Esophagus muscularis mucosa (tissue), 4 donors: ENCODE data around the gene PRKCE. TPM values are rescaled to one million over a fixed set of nuclear protein-coding genes. Genes with fewer than 3 reads are reported as not detected.

Experiments
- DNase-seq: peaks from one replicate; pipeline ENCODE4 v3.0.0-alpha.2; 2017; ENCODE audit errors: extremely low spot score
- H3K27ac ChIP-seq, 4 donors: fragments of 200-600 bp; sonication (generic); replicated peaks in 1 of 4; 1 replicate in 3 of 4; 2 replicates in 1 of 4; pipeline ENCODE4 v1.5.1; 2016 to 2019; ENCODE audit warnings: mild to moderate bottlenecking in 1 of 4
- H3K27me3 ChIP-seq, 4 donors: fragments of 200-600 bp; sonication (generic); one replicate each; pipeline versions ENCODE4 v1.5.1 to v1.6.0; 2016 to 2019
- H3K36me3 ChIP-seq, 4 donors: fragments of 200-600 bp; sonication (generic); one replicate each; pipeline ENCODE4 v1.5.1; 2016 to 2019
- H3K4me1 ChIP-seq, 4 donors: fragments of 200-600 bp; sonication (generic); one replicate each; pipeline ENCODE4 v1.5.1; 2016 to 2019
- H3K4me3 ChIP-seq, 4 donors: fragments of 200-600 bp; sonication (generic); 1 replicate in 2 of 4; 2 replicates in 2 of 4; pipeline ENCODE4 v1.5.1; 2016 to 2019; ENCODE audit warnings: mild to moderate bottlenecking in 4 of 4, moderate library complexity in 1 of 4
- H3K9me3 ChIP-seq, 4 donors: fragments of 200-600 bp; sonication (generic); 1 replicate in 3 of 4; 2 replicates in 1 of 4; pipeline ENCODE4 v1.5.1; 2016 to 2019
- EP300 ChIP-seq: sonication (generic); formaldehyde crosslinking; IDR thresholded peaks from one replicate; pipeline ENCODE4 v1.6.1; 2017; ENCODE audit warnings: antibody characterized with exemption
- POLR2A ChIP-seq: fragments of 450-650 bp; IDR thresholded peaks from one replicate; pipeline ENCODE4 v1.6.1; 2017; ENCODE audit warnings: antibody characterized with exemption, moderate library complexity, mild to moderate bottlenecking, low read depth
- POLR2AphosphoS5 ChIP-seq, 2 donors: sonication (generic); formaldehyde crosslinking; IDR thresholded peaks; one replicate each; pipeline ENCODE4 v1.6.1; 2017; ENCODE audit warnings: antibody characterized with exemption in 2 of 2
- WGBS: methylation state at CpG from one replicate; pipeline ENCODE4 v1.1.5; 2018; 5-methylcytosine and 5-hydroxymethylcytosine counted together
- intact Hi-C: fragments of 100-400 bp; cut with DNase I; formaldehyde crosslinking; loops from one replicate; pipeline ENCODE4 v1.15.1; 2023
- total RNA-seq, 4 donors: library from RNA; depleted of rRNA; stranded (reverse); fragments of >200 nt; gene quantifications; one replicate each; pipeline versions ENCODE4 v1.1.0 to v1.2.1, GENCODE V29; 2016
- TF ChIP-seq, protein P1 (sequence below), 3 experiments: fragments of 200-600 bp in 2 of 3; fragments of 450-650 bp in 1 of 3; sonication (generic) in 2 of 3; IDR thresholded peaks; one replicate each; pipeline ENCODE4 v1.5.1; 2017 to 2019; ENCODE audit warnings: antibody characterized with exemption in 3 of 3, mild to moderate bottlenecking in 2 of 3, moderate library complexity in 1 of 3

The PRKCE gene
- total RNA-seq, 4 donors from 2014 or later = 11.6 to 21.1 (median 13.0) TPM

GRCh38 chr2:45871541-45871940, 220.1 kb downstream of the PRKCE start:
- no peak for TF ChIP-seq POLR2A
- TF ChIP-seq, protein P1, sequence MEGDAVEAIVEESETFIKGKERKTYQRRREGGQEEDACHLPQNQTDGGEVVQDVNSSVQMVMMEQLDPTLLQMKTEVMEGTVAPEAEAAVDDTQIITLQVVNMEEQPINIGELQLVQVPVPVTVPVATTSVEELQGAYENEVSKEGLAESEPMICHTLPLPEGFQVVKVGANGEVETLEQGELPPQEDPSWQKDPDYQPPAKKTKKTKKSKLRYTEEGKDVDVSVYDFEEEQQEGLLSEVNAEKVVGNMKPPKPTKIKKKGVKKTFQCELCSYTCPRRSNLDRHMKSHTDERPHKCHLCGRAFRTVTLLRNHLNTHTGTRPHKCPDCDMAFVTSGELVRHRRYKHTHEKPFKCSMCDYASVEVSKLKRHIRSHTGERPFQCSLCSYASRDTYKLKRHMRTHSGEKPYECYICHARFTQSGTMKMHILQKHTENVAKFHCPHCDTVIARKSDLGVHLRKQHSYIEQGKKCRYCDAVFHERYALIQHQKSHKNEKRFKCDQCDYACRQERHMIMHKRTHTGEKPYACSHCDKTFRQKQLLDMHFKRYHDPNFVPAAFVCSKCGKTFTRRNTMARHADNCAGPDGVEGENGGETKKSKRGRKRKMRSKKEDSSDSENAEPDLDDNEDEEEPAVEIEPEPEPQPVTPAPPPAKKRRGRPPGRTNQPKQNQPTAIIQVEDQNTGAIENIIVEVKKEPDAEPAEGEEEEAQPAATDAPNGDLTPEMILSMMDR (IDR thresholded peaks at IDR 0.05) = no peak
- TF ChIP-seq EP300 = no peak
- no peak for TF ChIP-seq POLR2AphosphoS5 (IDR thresholded peaks at IDR 0.05)
- H3K4me1 ChIP-seq = peaks cover 16 to 27% (median 19%) of the 10 kb centered on the region in 4 donors
- H3K9me3 ChIP-seq = peaks cover 0 to 9% (median 5%) of the 10 kb centered on the region in 4 donors
- H3K4me3 ChIP-seq = no peak overlapping the region
- 90% methylated on average over 4 of the region's 4 CpGs for WGBS
- intact Hi-C loops = no loop called here
- H3K27ac ChIP-seq = no peak overlapping the region
- H3K36me3 ChIP-seq = no peaks in the 10 kb centered on the region
- no peaks in the 10 kb centered on the region for H3K27me3 ChIP-seq
- DNase-seq = no peak

GRCh38 chr2:45872211-45872610, 220.7 kb downstream of the PRKCE start:
- H3K4me1 ChIP-seq = peaks cover 16 to 27% (median 19%) of the 10 kb centered on the region in 4 donors
- H3K27me3 ChIP-seq = no peaks in the 10 kb centered on the region
- 91% methylated on average over 5 of the region's 5 CpGs for WGBS
- no peak for TF ChIP-seq POLR2A
- no peak overlapping the region for H3K27ac ChIP-seq
- DNase-seq = no peak
- intact Hi-C loops = no loop called here
- peaks cover 0 to 14% (median 8%) of the 10 kb centered on the region in 4 donors for H3K9me3 ChIP-seq
- H3K36me3 ChIP-seq = no peaks in the 10 kb centered on the region
- H3K4me3 ChIP-seq = no peak overlapping the region

DNA sequence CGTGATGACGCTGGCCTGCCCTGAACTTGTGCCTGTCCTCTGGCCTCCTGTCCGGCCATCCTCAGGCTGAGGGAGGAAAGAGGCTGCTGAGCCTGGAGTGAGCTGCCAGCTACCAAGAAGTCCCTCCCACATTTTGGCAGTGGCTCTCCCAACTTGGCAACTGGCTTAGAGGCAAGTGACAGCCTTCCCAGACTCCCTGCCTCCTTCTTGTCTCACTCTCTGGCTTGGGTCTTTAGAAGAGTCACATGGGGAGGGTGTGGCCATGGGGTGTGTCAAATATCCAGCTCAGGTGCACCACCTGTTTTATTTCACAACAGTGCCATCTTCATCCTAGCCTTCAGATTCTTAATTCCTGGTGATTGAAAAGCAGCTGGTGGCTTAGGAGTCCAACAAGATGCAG, 222.9 kb downstream of the PRKCE start:
- DNase-seq = no peak
- TF ChIP-seq POLR2AphosphoS5 (IDR thresholded peaks at IDR 0.05) (peak in 1 of 2 donors; percentile 50), POLR2A (no peak), EP300 (no peak)
- TF ChIP-seq, protein P1 (IDR thresholded peaks at IDR 0.05) = no peak
- Histone ChIP-seq H3K36me3 (peaks cover 0 to 4% (median 0%) of the 10 kb centered on the region in 4 donors), H3K9me3 (peaks cover 0 to 14% (median 8%) of the 10 kb centered on the region in 4 donors), H3K27ac (peak overlapping the region; percentile 3 to 27 (median 12)), H3K4me1 (peaks cover 16 to 27% (median 19%) of the 10 kb centered on the region in 4 donors), H3K27me3 (no peaks in the 10 kb centered on the region), H3K4me3 (no peak overlapping the region)
- intact Hi-C loops = no loop called here
- WGBS = 54% methylated on average over 3 of the region's 3 CpGs

- Histone ChIP-seq H3K27me3 (no peaks in the 10 kb centered on the region), H3K36me3 (peaks cover 0 to 4% (median 0%) of the 10 kb centered on the region in 4 donors), H3K4me3 (no peak overlapping the region), H3K9me3 (peaks cover 0 to 14% (median 8%) of the 10 kb centered on the region in 4 donors), H3K27ac (no peak overlapping the region), H3K4me1 (peaks cover 15 to 30% (median 19%) of the 10 kb centered on the region in 4 donors)
- TF ChIP-seq EP300 (no peak), POLR2AphosphoS5 (IDR thresholded peaks at IDR 0.05) (no peak), POLR2A (no peak)
- TF ChIP-seq, protein P1 (IDR thresholded peaks at IDR 0.05) = no peak
- 98% methylated on average over 2 of the region's 2 CpGs for WGBS
- intact Hi-C loops = no loop called here
- DNase-seq = no peak
These were observed 225.1 kb downstream of the PRKCE start for GRCh38 chr2:45876611-45877010.

- Histone ChIP-seq H3K27ac (no peak overlapping the region), H3K4me3 (no peak overlapping the region), H3K36me3 (peaks cover 0 to 4% (median 0%) of the 10 kb centered on the region in 4 donors), H3K4me1 (peaks cover 27 to 38% (median 34%) of the 10 kb centered on the region in 4 donors), H3K9me3 (peaks cover 0 to 14% (median 8%) of the 10 kb centered on the region in 4 donors), H3K27me3 (no peaks in the 10 kb centered on the region)
- no peak for DNase-seq
- 96% methylated on average over 6 of the region's 6 CpGs for WGBS
- TF ChIP-seq POLR2AphosphoS5 (IDR thresholded peaks at IDR 0.05) (no peak), POLR2A (no peak), EP300 (no peak)
- TF ChIP-seq, protein P1 (IDR thresholded peaks at IDR 0.05) = no peak
- intact Hi-C loops = no loop called here
These were observed 227.9 kb downstream of the PRKCE start for GRCh38 chr2:45879406-45879805.
